ENCODE measurements around the gene CNBP.

DNA sequence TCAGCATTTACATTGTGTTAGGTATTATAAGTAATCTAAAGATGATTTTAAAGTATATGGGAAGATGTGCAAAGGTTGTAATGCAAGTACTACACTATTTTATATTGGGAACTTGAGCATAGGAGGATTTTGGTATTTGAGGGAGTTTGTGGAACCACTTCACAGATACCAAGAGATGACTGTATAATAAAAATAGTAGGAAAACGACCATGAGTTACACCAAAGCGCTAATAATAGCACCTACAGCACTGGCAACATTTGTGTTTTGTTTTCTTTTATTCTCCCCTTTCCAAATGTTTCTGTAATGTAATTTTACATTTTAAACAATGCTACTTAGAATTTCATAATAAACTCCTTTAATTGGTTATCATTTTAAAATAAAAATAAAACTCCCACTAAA lies 10.5 kb downstream of the CNBP start:
- TF ChIP-seq EZH2phosphoT487 (IDR thresholded peaks at IDR 0.05; ENCODE audit: insufficient read depth, low read depth) (no peak), EZH2 (IDR thresholded peaks at IDR 0.05; ENCODE audit: insufficient read depth, poor library complexity, severe bottlenecking) (no peak)

All from GM23248 (cell line).